Prostate gland (tissue), 2 donors: Measurements from ENCODE around the gene ZNF723.

Source experiments
- CTCF ChIP-seq, 4 experiments: fragments of 200-600 bp in 2 of 4; fragments of 450-650 bp in 2 of 4; sonication (generic) in 2 of 4; IDR thresholded peaks; 1 replicate in 3 of 4; 2 replicates in 1 of 4; pipeline ENCODE4 v1.5.1; 2016 to 2019; ENCODE audit warnings: antibody characterized with exemption in 4 of 4, mild to moderate bottlenecking in 2 of 4, moderate library complexity in 2 of 4
- POLR2A ChIP-seq: fragments of 450-650 bp; IDR thresholded peaks from one replicate; pipeline ENCODE4 v1.6.1; 2016; ENCODE audit warnings: antibody characterized with exemption, mild to moderate bottlenecking
- POLR2AphosphoS5 ChIP-seq: sonication (generic); formaldehyde crosslinking; IDR thresholded peaks from one replicate; pipeline ENCODE4 v1.6.1; 2017; ENCODE audit warnings: antibody characterized with exemption

- TF ChIP-seq CTCF (IDR thresholded peaks at IDR 0.05), result no peak
- TF ChIP-seq POLR2A, result no peak
- TF ChIP-seq POLR2AphosphoS5, result no peak
Measured at GRCh38 chr19:22807061-22807835, 24.8 kb upstream of the ZNF723 start.
